Bronchial epithelial cell (primary cell): ENCODE measurements around the gene KIR2DL4. TPM values are rescaled to one million over a fixed set of nuclear protein-coding genes. Genes with fewer than 3 reads are reported as not detected.
"Not testable (repeated sequence)": the region's sequence is repeated elsewhere in the genome, so short reads cannot be mapped to it uniquely, and the experiment has no call there.

Experiments used
- DNase-seq: peaks from one replicate; pipeline ENCODE4 v3.0.0-alpha.2; 2010; ENCODE audit warnings: low read depth
- FAIRE-seq: peaks from 2 replicates; lab custom pipeline; 2011; peaks lifted over from hg19 to GRCh38; lab: Jason Lieb, UNC
- H3K27me3 ChIP-seq: 2 replicates; pipeline ENCODE4 v1.5.1; 2011; ENCODE audit warnings: low read length; ENCODE audit not compliant: control insufficient read depth, insufficient read depth
- H3K36me3 ChIP-seq: 2 replicates; pipeline ENCODE4 v1.5.1; 2011; ENCODE audit warnings: low read length; ENCODE audit not compliant: control insufficient read depth, insufficient read depth
- H3K4me3 ChIP-seq: 2 replicates; pipeline ENCODE4 v1.5.1; 2011; ENCODE audit warnings: mild to moderate bottlenecking, low read depth, low read length, control low read depth
- total RNA-seq: library from RNA; depleted of rRNA; stranded (reverse); fragments of >200 nt; gene quantifications from 2 replicates; pipeline ENCODE4 v1.2.1, GENCODE V29; 2014
- TF ChIP-seq, protein P1 (sequence below): IDR thresholded peaks from 2 replicates; pipeline ENCODE4 v1.5.1; 2011; ENCODE audit warnings: mild to moderate bottlenecking, moderate library complexity, low read length, control low read depth, inconsistent platforms; ENCODE audit not compliant: insufficient read depth, severe bottlenecking

KIR2DL4 gene
- total RNA-seq, result not detected in 2 replicates

DNA sequence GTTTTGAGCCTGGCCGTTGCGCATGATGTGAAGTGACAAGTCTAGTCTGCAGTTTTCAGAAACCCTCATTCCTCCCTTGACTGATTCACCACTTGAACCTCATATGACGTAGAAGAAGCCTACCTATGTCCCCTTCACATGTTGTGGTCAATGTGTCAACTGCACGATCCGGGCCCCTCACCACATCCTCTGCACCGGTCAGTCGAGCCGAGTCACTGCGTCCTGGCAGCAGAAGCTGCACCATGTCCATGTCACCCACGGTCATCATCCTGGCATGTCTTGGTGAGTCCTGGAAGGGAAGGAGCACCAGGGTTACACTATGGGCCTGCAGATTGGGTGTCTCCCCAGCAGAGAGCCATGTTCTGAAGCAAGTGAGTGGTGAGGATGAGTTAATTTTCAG, at the start of gene KIR2DL4:
Gene KIR2DL4, plus strand, starts transcription at position 201 of the 400 bp plus-strand sequence. Its CDS starts 42 bp downstream, at position 243.
- H3K36me3 ChIP-seq, result no peaks in the 10 kb centered on the region
- FAIRE-seq (no peak), DNase-seq (no peak)
- no peak within 1 kb of the TSS for H3K4me3 ChIP-seq
- TF ChIP-seq, protein P1, sequence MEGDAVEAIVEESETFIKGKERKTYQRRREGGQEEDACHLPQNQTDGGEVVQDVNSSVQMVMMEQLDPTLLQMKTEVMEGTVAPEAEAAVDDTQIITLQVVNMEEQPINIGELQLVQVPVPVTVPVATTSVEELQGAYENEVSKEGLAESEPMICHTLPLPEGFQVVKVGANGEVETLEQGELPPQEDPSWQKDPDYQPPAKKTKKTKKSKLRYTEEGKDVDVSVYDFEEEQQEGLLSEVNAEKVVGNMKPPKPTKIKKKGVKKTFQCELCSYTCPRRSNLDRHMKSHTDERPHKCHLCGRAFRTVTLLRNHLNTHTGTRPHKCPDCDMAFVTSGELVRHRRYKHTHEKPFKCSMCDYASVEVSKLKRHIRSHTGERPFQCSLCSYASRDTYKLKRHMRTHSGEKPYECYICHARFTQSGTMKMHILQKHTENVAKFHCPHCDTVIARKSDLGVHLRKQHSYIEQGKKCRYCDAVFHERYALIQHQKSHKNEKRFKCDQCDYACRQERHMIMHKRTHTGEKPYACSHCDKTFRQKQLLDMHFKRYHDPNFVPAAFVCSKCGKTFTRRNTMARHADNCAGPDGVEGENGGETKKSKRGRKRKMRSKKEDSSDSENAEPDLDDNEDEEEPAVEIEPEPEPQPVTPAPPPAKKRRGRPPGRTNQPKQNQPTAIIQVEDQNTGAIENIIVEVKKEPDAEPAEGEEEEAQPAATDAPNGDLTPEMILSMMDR, result no peak
- no peaks in the 10 kb centered on the region for H3K27me3 ChIP-seq

DNA sequence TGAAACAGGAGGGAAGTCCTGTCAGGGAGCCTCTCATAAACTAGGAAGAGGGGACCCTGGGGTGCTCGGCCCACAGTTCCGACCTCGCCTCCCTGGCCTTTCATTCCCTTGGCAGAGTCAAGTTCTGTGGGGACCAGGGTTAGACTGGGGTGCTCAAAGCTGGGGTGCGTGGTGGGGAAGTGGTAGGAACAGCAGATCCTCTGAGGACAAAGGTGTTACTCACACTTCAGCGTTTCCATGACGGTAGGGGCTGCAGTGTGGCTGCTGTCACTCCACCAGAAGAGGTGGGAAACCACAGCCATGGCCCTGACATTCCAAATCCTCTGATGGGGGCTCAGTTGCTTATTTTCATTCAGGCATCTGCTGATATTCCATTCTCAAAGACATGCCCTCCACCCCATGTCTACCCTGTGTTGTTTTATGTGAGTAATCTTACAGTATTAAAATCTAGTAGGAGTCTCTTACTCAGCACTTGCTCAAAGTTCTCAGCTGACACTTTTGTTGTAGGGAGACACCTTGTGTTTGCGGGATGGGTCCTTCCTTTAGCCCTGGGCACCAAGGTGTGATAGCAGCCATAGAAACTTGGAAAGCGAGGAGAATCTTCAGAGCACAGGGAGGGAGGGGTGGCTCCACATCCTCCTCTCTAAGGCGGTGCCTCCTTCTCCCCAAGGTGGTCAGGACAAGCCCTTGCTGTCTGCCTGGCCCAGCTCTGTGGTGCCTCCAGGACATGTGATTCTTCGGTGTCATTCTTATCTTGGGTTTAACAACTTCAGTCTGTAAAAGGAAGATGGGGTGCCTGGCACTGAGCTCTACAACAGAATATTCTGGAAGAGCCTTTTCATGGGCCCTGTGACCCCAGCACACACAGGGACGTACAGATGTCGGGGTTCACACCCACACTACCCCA, 47.0 kb upstream of the KIR2DL4 start:
- not testable (repeated sequence) for FAIRE-seq, DNase-seq, H3K4me3 ChIP-seq

DNA sequence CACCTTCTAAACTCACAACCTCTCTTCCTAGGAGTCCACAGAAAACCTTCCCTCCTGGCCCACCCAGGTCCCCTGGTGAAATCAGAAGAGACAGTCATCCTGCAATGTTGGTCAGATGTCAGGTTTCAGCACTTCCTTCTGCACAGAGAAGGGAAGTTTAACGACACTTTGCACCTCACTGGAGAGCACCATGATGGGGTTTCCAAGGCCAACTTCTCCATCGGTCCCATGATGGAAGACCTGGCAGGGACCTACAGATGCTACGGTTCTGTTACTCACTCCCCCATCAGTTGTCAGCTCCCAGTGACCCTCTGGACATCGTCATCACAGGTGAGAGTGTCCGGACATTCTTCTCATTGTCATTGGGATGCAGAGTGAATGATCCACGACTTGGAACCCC, 44.8 kb upstream of the KIR2DL4 start:
- DNase-seq, H3K36me3 ChIP-seq, H3K27me3 ChIP-seq, FAIRE-seq, H3K4me3 ChIP-seq: not testable (repeated sequence)

More for the DNA sequence above, 47.0 kb upstream of the KIR2DL4 start:
- H3K36me3 ChIP-seq, H3K27me3 ChIP-seq: not testable (repeated sequence)

DNA sequence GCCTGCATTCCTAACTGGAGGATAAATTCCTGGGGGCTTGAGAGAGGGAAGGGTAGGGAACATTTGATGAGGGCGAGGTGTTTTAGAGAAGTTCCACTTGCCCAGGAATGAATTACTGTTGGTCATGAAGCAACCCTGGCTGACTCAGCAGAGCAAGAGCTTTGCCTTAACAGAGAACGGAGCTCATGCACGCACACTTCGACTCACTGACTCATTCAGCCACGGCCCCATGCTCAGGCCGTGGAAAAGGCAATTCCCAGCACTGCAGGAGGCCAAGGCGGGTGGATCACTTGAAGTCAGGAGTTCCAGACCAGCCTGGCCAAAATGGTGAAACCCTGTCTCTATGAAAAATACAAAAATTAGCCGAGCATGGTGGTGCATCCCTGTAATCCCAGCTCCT, 39.2 kb upstream of the KIR2DL4 start:
- H3K27me3 ChIP-seq, DNase-seq, H3K4me3 ChIP-seq, FAIRE-seq, H3K36me3 ChIP-seq: not testable (repeated sequence)

DNA sequence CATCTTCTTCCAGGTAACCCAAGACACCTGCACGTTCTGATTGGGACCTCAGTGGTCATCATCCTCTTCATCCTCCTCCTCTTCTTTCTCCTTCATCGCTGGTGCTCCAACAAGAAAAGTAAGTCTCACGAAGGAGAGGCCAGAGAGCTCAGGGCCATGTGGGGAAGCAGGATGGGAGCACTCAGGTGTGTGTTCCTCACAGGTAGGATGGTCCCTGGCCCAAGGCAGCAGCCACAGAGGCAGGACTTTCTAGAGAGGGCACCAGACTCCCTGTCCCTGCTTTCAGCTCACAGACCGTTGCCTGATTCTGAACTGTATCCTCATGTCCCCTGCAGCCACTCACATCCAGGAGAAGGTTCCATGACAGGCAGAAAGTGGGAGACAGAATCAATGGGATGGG, 36.9 kb upstream of the KIR2DL4 start:
- H3K27me3 ChIP-seq, DNase-seq, H3K4me3 ChIP-seq, H3K36me3 ChIP-seq, FAIRE-seq: not testable (repeated sequence)

DNA sequence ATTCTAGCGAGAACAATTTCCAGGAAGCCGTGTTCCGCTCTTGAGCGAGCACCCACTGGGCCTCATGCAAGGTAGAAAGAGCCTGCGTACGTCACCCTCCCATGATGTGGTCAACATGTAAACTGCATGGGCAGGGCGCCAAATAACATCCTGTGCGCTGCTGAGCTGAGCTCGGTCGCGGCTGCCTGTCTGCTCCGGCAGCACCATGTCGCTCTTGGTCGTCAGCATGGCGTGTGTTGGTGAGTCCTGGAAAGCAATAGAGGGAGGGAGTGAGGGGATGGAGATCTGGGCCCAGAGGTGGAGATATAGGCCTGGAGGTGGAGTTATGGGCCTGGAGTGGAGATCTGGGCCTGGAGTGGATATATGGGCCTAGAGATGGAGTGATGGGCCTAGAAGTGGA, 33.8 kb upstream of the KIR2DL4 start, which contains the start of gene KIR2DL1:
Gene KIR2DL1, plus strand, starts transcription at position 148 of the 400 bp plus-strand sequence. Its CDS starts 58 bp downstream, at position 206.
- not testable (repeated sequence) for H3K36me3 ChIP-seq, H3K27me3 ChIP-seq, H3K4me3 ChIP-seq, DNase-seq, FAIRE-seq

DNA sequence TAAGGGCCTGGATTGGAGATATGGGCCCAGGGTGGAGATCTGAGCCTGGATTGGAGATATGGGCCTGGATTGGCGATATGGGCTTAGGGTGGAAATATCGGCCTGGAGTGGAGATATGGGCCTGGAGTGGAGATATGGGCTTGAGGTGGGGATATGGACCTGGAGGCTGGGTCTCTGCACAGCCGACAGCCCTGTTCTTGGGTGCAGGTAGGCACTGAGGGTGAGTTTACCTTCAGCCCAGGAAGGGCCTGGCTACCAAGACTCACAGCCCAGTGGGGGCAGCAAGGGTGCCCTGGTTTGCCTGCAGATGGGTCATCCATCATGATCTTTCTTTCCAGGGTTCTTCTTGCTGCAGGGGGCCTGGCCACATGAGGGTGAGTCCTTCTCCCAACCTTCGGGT, 32.9 kb upstream of the KIR2DL4 start:
- H3K4me3 ChIP-seq, H3K36me3 ChIP-seq, FAIRE-seq, DNase-seq, H3K27me3 ChIP-seq: not testable (repeated sequence)

DNA sequence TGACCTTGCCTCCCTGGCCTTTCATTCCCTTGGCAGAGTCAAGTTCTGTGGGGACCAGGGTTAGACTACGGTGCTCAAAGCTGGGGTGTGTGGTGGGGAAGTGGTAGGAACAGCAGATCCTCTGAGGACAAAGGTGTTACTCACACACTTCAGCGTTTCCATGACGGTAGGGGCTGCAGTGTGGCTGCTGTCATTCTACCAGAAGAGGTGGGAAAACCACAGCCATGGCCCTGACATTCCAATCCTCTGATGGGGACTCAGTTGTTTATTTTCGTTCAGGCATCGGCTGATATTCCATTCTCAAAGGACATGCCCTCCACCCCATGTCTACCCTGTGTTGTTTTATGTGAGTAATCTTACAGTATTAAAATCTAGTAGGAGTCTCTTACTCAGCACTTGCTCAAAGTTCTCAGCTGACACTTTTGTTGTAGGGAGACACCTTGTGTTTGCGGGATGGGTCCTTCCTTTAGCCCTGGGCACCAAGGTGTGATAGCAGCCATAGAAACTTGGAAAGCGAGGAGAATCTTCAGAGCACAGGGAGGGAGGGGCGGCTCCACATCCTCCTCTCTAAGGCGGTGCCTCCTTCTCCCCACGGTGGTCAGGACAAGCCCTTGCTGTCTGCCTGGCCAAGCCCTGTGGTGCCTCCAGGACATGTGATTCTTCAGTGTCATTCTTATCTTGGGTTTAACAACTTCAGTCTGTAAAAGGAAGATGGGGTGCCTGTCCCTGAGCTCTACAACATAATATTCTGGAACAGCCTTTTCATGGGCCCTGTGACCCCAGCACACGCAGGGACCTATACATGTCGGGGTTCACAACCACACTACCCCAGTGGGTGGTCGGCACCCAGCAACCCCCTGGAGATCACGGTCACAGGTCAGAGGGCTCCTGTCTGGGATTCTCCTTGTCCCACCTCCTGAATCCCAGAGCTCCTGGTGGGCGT, 32.1 kb upstream of the KIR2DL4 start:
- H3K36me3 ChIP-seq, H3K27me3 ChIP-seq, H3K4me3 ChIP-seq, FAIRE-seq: not testable (repeated sequence)
- peak; percentile 24 for DNase-seq

DNA sequence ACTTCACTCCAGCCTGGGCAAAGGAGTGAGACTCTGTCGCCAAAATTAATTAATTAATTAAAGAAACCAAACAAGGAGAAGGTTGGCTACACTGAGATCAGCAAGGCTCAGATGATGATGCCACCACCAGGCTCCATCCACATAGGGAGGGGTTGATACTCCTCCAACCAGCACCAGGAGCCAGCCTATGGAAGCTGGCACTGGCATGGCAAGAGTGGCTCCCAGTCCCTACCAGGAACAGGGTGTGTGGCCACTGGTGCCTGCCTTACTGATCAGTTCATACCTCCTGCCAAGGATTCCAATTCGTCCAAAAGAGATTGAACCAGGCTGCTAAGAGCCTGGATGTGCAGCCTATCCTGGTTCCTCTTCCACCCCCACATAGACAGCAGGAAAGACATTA, 30.7 kb upstream of the KIR2DL4 start:
- not testable (repeated sequence) for H3K36me3 ChIP-seq, DNase-seq, H3K27me3 ChIP-seq, FAIRE-seq, H3K4me3 ChIP-seq

DNA sequence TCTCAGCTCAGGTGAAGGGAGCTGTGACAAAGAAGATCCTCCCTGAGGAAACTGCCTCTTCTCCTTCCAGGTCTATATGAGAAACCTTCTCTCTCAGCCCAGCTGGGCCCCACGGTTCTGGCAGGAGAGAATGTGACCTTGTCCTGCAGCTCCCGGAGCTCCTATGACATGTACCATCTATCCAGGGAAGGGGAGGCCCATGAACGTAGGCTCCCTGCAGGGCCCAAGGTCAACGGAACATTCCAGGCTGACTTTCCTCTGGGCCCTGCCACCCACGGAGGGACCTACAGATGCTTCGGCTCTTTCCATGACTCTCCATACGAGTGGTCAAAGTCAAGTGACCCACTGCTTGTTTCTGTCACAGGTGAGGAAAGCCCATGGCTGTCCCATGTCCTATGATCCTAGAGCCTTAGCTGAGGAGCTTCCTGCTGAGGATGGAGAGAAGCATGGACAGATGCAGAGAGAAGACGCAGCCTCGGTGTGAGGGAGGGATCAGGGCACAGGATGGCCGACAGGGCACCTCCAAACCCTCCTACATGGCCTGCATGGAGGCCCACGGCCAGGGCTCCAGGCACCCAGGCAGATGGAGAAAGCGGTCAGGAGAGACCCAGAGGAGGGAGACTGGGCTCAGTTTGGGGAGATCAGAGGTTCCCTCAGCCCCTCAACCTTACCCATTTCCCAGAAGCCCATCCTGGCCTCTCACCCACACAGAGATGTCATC, 28.2 kb upstream of the KIR2DL4 start:
- FAIRE-seq, H3K4me3 ChIP-seq, H3K36me3 ChIP-seq, DNase-seq, H3K27me3 ChIP-seq: not testable (repeated sequence)

DNA sequence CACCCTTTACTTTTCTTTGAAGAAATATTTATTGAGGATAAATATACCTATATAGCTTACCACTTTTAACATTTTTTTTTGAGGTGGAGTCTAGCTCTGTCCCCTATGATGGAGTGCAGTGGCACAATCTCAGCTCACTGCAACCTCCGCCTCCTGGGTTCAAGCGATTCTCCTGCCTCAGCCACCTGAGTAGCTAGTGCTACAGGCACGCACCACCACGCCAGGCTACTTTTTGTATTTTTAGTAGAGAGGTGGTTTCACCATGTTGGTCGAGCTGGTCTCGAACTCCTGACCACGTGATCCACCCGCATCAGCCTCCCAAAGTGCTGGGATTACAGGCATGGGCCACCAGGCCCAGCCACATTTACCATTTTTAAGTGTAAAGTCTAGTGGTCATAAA, 27.6 kb upstream of the KIR2DL4 start:
- H3K27me3 ChIP-seq, DNase-seq, FAIRE-seq, H3K36me3 ChIP-seq, H3K4me3 ChIP-seq: not testable (repeated sequence)

DNA sequence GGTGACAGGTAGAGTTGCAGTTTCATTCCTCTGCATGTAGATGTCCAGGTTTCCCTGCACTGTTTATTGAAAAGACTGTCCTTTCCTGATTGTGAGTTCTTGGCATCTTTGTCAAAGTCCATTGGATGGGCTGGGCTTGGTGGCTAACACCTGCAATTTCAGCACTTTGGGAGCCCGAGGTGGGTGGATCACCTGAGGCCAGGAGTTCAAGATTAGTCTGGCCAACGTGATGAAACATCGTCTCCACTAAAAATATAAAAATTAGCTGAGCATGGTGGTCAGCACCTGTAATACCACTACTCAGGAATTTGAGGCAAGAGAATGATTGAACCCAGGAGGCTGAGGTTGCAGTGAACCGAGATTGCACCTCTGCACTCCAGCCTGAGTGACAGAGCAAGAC, 25.6 kb upstream of the KIR2DL4 start:
- H3K4me3 ChIP-seq, H3K27me3 ChIP-seq, DNase-seq, FAIRE-seq, H3K36me3 ChIP-seq: not testable (repeated sequence)
